ENCODE data around the gene ACTL9. TPM values are rescaled to one million over a fixed set of nuclear protein-coding genes. Genes with fewer than 3 reads are reported as not detected.

The ACTL9 gene
- total and polyA plus RNA-seq, 10 of the 15 experiments (the other 5 are each of a cell fraction or from before 2014, with no cell fraction given) = not detected

GRCh38 chr19:8684001-8684902 lies 14.3 kb downstream of the ACTL9 start:
- WGBS (ENCODE audit: insufficient coverage, insufficient replicate concordance, low lambda C conversion rate, missing lambda C conversion rate) = 31% methylated on average over 21 of the region's 21 CpGs
- Histone ChIP-seq H4K20me1 (ENCODE audit: control insufficient read depth, insufficient read depth) (no peaks in the 10 kb centered on the region), H3K4me3 (no peak overlapping the region), H3K79me2 (ENCODE audit: control insufficient read depth, insufficient read depth, low read length) (no peaks in the 10 kb centered on the region), H3K4me1 (ENCODE audit: control insufficient read depth, insufficient read depth, low read length) (no peaks in the 10 kb centered on the region), H3K4me2 (ENCODE audit: control insufficient read depth, insufficient read depth) (no peak overlapping the region), H3K27me3 (replicated peaks in 1 of 2; ENCODE audit: control insufficient read depth in 2 of 2, insufficient read depth in 2 of 2, low read length in 1 of 2) (no peaks in the 10 kb centered on the region), H2AFZ (ENCODE audit: control insufficient read depth, low read depth, low read length) (no peak overlapping the region), H3K27ac (ENCODE audit: control insufficient read depth, insufficient read depth) (no peak overlapping the region), H3K9me3 (replicated peaks; ENCODE audit: control insufficient read depth, insufficient read depth, low read length) (no peaks in the 10 kb centered on the region; the same call in 2 of the 3 replicates), H3K9ac (ENCODE audit: control insufficient read depth, insufficient read depth, low read length) (no peak overlapping the region), H3K36me3 (ENCODE audit: control insufficient read depth in 2 of 2, insufficient read depth in 2 of 2, low read length in 1 of 2) (no peaks in the 10 kb centered on the region)
- no peak for DNase-seq (ENCODE audit: low read depth, low spot score)
- RAD21 ChIA-PET (ENCODE audit: unreplicated experiment) = no interaction called here
- POLR2A ChIA-PET = interaction anchor here (0.6 kb wide), 1 partner anchor 317 kb away, joined by 3 read pairs; no protein-coding TSS in a partner anchor
- no TSS peak for BruUV-seq (replicated peaks)
- SMC1A ChIA-PET (ENCODE audit: uncharacterized antibody, unreplicated experiment) = no interaction called here
- CTCF ChIA-PET = no interaction called here
- TF ChIP-seq ZBTB33 (IDR thresholded peaks at IDR 0.05) (no peak), MLLT1 (IDR thresholded peaks at IDR 0.05) (no peak), ATF3 (IDR thresholded peaks at IDR 0.05; ENCODE audit: borderline replicate concordance, extremely low read depth, low read depth, low read length) (no peak), SKIL (IDR thresholded peaks at IDR 0.05; ENCODE audit: low read depth, poor library complexity, severe bottlenecking) (no peak), GATAD2B (conservative IDR thresholded peaks at IDR 0.05; ENCODE audit: low read depth) (no peak), PML (IDR thresholded peaks at IDR 0.05; ENCODE audit: low read length) (no peak), NFIC (IDR thresholded peaks at IDR 0.05; ENCODE audit: low read depth, low read length) (no peak), CBX3 (IDR thresholded peaks at IDR 0.05; ENCODE audit: borderline replicate concordance, low read depth) (no peak), BMI1 (IDR thresholded peaks at IDR 0.05; ENCODE audit: borderline replicate concordance) (no peak)
- ATAC-seq = no peak
- in situ Hi-C loops (cut with MboI) = no loop called here
- intact Hi-C loops (cut with micrococcal nuclease; ENCODE audit: unreplicated experiment) = no loop called here
- FAIRE-seq = no peak

Measured in GM12878 (cell line).